DND-41 (cell line): ENCODE results near the gene TMED10.

Experiments used
- ATAC-seq: fragments of 200-7000 bp; cut with Tn5 transposase; 3 replicates; pipeline ENCODE4 v1.9.1; 2021; ENCODE audit warnings: low read depth; ENCODE audit not compliant: insufficient read depth
- DNase-seq: peaks from one replicate; pipeline ENCODE4 v3.0.0-alpha.2; 2020
- H2AFZ ChIP-seq: 2 replicates; pipeline ENCODE4 v1.6.0; 2012; ENCODE audit warnings: low read depth, low read length
- H3K27ac ChIP-seq: 2 replicates; pipeline ENCODE4 v1.5.1; 2012; ENCODE audit warnings: low read length, inconsistent platforms
- H3K27me3 ChIP-seq: fragments of 200-600 bp; sonication (generic); 2 replicates; pipeline ENCODE4 v1.6.0; 2012; ENCODE audit warnings: low read length, mild to moderate bottlenecking, inconsistent platforms; ENCODE audit not compliant: insufficient read depth, poor library complexity
- H3K36me3 ChIP-seq: 2 replicates; pipeline ENCODE4 v1.5.1; 2012; ENCODE audit warnings: low read length, inconsistent platforms; ENCODE audit not compliant: insufficient read depth
- H3K4me1 ChIP-seq: 2 replicates; pipeline ENCODE4 v1.5.1; 2012; ENCODE audit warnings: mild to moderate bottlenecking, low read length; ENCODE audit not compliant: insufficient read depth
- H3K4me2 ChIP-seq: 2 replicates; pipeline ENCODE4 v1.6.0; 2012; ENCODE audit warnings: mild to moderate bottlenecking, moderate library complexity, low read length, inconsistent platforms; ENCODE audit not compliant: insufficient read depth
- H3K4me3 ChIP-seq, 2 experiments: fragments of 200-600 bp in 1 of 2; shearing (Covaris generic) in 1 of 2; 2 replicates each; pipeline ENCODE4 v1.5.1; 2012 to 2016; ENCODE audit warnings: inconsistent platforms in 2 of 2, low read length in 2 of 2, mild to moderate bottlenecking in 2 of 2, low read depth in 1 of 2, moderate library complexity in 1 of 2
- H3K79me2 ChIP-seq: 2 replicates; pipeline ENCODE4 v1.6.0; 2012; ENCODE audit warnings: low read length, inconsistent platforms; ENCODE audit not compliant: insufficient read depth
- H3K9ac ChIP-seq: 2 replicates; pipeline ENCODE4 v1.6.0; 2012; ENCODE audit warnings: low read depth, mild to moderate bottlenecking, inconsistent platforms, low read length, moderate library complexity
- H3K9me3 ChIP-seq: 2 replicates; pipeline ENCODE4 v1.5.1; 2012; ENCODE audit warnings: low read length, moderate library complexity, mild to moderate bottlenecking, inconsistent platforms; ENCODE audit not compliant: insufficient read depth, severe bottlenecking
- H4K20me1 ChIP-seq: 2 replicates; pipeline ENCODE4 v1.6.0; 2012; ENCODE audit warnings: low read length; ENCODE audit not compliant: insufficient read depth
- CTCF ChIP-seq: IDR thresholded peaks from 2 replicates; pipeline ENCODE4 v1.5.1; 2012; ENCODE audit warnings: borderline replicate concordance, low read length, moderate library complexity, mild to moderate bottlenecking; ENCODE audit not compliant: poor library complexity, severe bottlenecking; ENCODE audit errors: extremely low read depth
- EZH2 ChIP-seq: IDR thresholded peaks from 3 replicates; pipeline ENCODE4 v1.6.1; 2012; ENCODE audit warnings: borderline replicate concordance, low read depth, mild to moderate bottlenecking, moderate library complexity, low read length, inconsistent platforms; ENCODE audit not compliant: severe bottlenecking

Gene TMED10

GRCh38 chr14:75092698-75093097 is 83.7 kb downstream of the TMED10 start:
- no peaks in the 10 kb centered on the region for H3K4me1 ChIP-seq
- no peak overlapping the region for H2AFZ ChIP-seq
- DNase-seq, result no peak
- H3K9ac ChIP-seq, result no peak overlapping the region
- H4K20me1 ChIP-seq, result no peaks in the 10 kb centered on the region
- H3K4me3 ChIP-seq, result no peak overlapping the region
- H3K9me3 ChIP-seq, result no peaks in the 10 kb centered on the region
- no peaks in the 10 kb centered on the region for H3K27me3 ChIP-seq
- H3K27ac ChIP-seq, result no peak overlapping the region
- no peak for ATAC-seq
- no peak for TF ChIP-seq EZH2
- no peak for TF ChIP-seq CTCF
- no peaks in the 10 kb centered on the region for H3K79me2 ChIP-seq
- H3K4me2 ChIP-seq, result no peak overlapping the region
- peaks cover 74% of the 10 kb centered on the region for H3K36me3 ChIP-seq

- Histone ChIP-seq H4K20me1 (no peaks in the 10 kb centered on the region), H3K4me1 (no peaks in the 10 kb centered on the region), H3K9me3 (no peaks in the 10 kb centered on the region), H3K79me2 (no peaks in the 10 kb centered on the region), H2AFZ (no peak overlapping the region), H3K36me3 (peaks cover 74% of the 10 kb centered on the region), H3K4me3 (no peak overlapping the region), H3K4me2 (no peak overlapping the region), H3K27me3 (no peaks in the 10 kb centered on the region), H3K9ac (no peak overlapping the region), H3K27ac (no peak overlapping the region)
- no peak for ATAC-seq
- no peak for TF ChIP-seq CTCF
- TF ChIP-seq EZH2, result no peak
- no peak for DNase-seq
These were observed 85.2 kb downstream of the TMED10 start for GRCh38 chr14:75091251-75091650.

- Histone ChIP-seq H4K20me1 (no peaks in the 10 kb centered on the region), H3K27me3 (no peaks in the 10 kb centered on the region), H3K4me3 (no peak overlapping the region), H3K4me1 (no peaks in the 10 kb centered on the region), H3K27ac (no peak overlapping the region), H2AFZ (no peak overlapping the region), H3K9me3 (no peaks in the 10 kb centered on the region), H3K79me2 (no peaks in the 10 kb centered on the region), H3K4me2 (no peak overlapping the region), H3K9ac (no peak overlapping the region), H3K36me3 (peaks cover 73% of the 10 kb centered on the region)
- no peak for TF ChIP-seq EZH2
- TF ChIP-seq CTCF, result no peak
- DNase-seq, result no peak
- no peak for ATAC-seq
These were observed 86.1 kb downstream of the TMED10 start for GRCh38 chr14:75090353-75090752.
